Left lung (tissue), 10 donors: ENCODE results near the gene SREBF1. TPM values are rescaled to one million over a fixed set of nuclear protein-coding genes. Genes with fewer than 3 reads are reported as not detected.

Experiments used
- ATAC-seq: fragments of 200-7000 bp; cut with Tn5 transposase; one replicate; pipeline ENCODE4 v1.9.1; 2020; ENCODE audit warnings: moderate library complexity
- DNase-seq, 4 donors: peaks; one replicate each; pipeline ENCODE4 v3.0.0-alpha.2; 2013 to 2020
- H3K27ac ChIP-seq, 2 donors: fragments of 200-600 bp; sonication (generic) in 1 of 2; one replicate each; pipeline versions ENCODE4 v1.5.0 to v1.8.0; 2020 to 2021
- H3K27me3 ChIP-seq, 2 donors: fragments of 200-600 bp; sonication (generic) in 1 of 2; one replicate each; pipeline versions ENCODE4 v1.5.0 to v1.8.0; 2020 to 2021
- H3K36me3 ChIP-seq, 2 donors: fragments of 200-600 bp; sonication (generic) in 1 of 2; one replicate each; pipeline versions ENCODE4 v1.5.0 to v1.8.0; 2020 to 2021
- H3K4me1 ChIP-seq, 2 donors: fragments of 200-600 bp; one replicate each; pipeline ENCODE4 v1.8.0; 2021
- H3K4me3 ChIP-seq, 2 donors: fragments of 200-600 bp; sonication (generic) in 1 of 2; one replicate each; pipeline versions ENCODE4 v1.5.0 to v1.8.0; 2020 to 2021; ENCODE audit warnings: mild to moderate bottlenecking in 1 of 2
- H3K9me3 ChIP-seq, 2 donors: fragments of 200-600 bp; sonication (generic) in 1 of 2; one replicate each; pipeline versions ENCODE4 v1.5.0 to v1.8.0; 2020 to 2021
- intact Hi-C, 2 donors: fragments of 100-400 bp; cut with DNase I; formaldehyde crosslinking; loops; one replicate each; pipeline versions ENCODE4 v1.11.2 to v1.14.2; 2022
- polyA plus RNA-seq, 6 donors: library from polyadenylated mRNA; unstranded; fragments of 120-200 nt; gene quantifications; one replicate each; pipeline ENCODE4 v1.2.1, GENCODE V29; 2013; ENCODE audit not compliant: insufficient read length in 6 of 6
- total RNA-seq, 2 donors: library from RNA; stranded (reverse); fragmentation: NEBNext Ultra II Directional; extraction: Animal tissue kit (Norgen Biotek cat#: 25700); gene quantifications; one replicate each; pipeline ENCODE4 v1.2.1, GENCODE V29; 2021
- TF ChIP-seq, protein P1 (sequence below), 2 donors: fragments of 200-600 bp; sonication (generic) in 1 of 2; IDR thresholded peaks; one replicate each; pipeline versions ENCODE4 v1.5.0 to v1.8.0; 2021; ENCODE audit warnings: antibody characterized with exemption in 2 of 2
- donor health status: DM: no; HTN: yes; CAD: no.
- donor health status: DM: no; HTN: no; CAD: no.

The SREBF1 gene
- total and polyA plus RNA-seq, 8 donors, result 27.9 to 122 (median 46.4) TPM

GRCh38 chr17:17816240-17816814 lies 20.5 kb downstream of the SREBF1 start:
- Histone ChIP-seq H3K36me3 (peaks cover 0 to 83% of the 10 kb centered on the region in 2 donors), H3K4me1 (peaks cover 19 to 54% of the 10 kb centered on the region in 2 donors), H3K27me3 (no peaks in the 10 kb centered on the region), H3K4me3 (no peak overlapping the region), H3K9me3 (no peaks in the 10 kb centered on the region), H3K27ac (no peak overlapping the region)
- DNase-seq, result no peak
- TF ChIP-seq, protein P1, sequence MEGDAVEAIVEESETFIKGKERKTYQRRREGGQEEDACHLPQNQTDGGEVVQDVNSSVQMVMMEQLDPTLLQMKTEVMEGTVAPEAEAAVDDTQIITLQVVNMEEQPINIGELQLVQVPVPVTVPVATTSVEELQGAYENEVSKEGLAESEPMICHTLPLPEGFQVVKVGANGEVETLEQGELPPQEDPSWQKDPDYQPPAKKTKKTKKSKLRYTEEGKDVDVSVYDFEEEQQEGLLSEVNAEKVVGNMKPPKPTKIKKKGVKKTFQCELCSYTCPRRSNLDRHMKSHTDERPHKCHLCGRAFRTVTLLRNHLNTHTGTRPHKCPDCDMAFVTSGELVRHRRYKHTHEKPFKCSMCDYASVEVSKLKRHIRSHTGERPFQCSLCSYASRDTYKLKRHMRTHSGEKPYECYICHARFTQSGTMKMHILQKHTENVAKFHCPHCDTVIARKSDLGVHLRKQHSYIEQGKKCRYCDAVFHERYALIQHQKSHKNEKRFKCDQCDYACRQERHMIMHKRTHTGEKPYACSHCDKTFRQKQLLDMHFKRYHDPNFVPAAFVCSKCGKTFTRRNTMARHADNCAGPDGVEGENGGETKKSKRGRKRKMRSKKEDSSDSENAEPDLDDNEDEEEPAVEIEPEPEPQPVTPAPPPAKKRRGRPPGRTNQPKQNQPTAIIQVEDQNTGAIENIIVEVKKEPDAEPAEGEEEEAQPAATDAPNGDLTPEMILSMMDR (IDR thresholded peaks at IDR 0.05), result no peak
- ATAC-seq, result no peak
- intact Hi-C loops, result loop anchor here in 1 of 2 donors (10.0 kb wide), 1 partner anchor 48 kb away; no protein-coding TSS in a partner anchor

DNA sequence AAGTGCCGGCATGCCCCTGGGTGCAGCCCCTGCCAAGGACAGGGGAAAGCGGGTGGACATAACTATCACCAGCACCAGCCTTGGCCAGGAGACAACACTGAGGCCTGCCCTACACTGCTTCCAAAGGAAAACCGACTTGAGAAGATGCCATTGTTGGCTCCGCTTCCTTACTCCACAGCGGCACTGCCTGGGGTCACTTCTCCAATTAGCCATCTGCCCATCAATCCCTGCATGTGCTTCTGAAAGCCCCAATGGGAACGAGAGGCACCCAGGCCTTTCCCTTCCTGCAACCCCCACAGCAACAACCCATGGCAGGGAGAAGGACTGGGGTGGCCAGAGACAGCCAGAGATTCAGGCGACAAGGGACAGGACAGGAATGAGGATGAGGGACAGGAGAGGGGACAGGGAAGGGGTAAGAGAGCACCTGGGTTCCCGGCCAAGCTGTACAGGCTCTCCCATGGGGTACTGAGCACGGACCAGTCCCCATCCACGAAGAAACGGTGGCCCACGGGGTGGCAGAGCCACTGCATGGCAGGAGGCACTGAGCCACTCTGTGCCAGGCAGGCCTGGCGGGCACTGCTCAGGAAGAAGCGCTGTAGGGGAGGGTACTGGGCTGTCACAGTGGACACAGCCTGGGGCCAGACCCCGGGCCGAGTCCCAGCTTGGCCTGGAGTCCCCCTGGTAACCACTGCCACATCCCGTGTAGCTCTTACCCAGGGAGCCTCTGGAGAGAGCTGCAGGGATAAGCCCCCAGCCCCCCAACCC lies 21.2 kb downstream of the SREBF1 start:
- intact Hi-C loops, result loop anchor here in 1 of 2 donors (10.0 kb wide), 1 partner anchor 49 kb away; no protein-coding TSS in a partner anchor
- Histone ChIP-seq H3K27ac (peak overlapping the region in 1 of 2 donors; percentile 23), H3K9me3 (no peaks in the 10 kb centered on the region)

DNA sequence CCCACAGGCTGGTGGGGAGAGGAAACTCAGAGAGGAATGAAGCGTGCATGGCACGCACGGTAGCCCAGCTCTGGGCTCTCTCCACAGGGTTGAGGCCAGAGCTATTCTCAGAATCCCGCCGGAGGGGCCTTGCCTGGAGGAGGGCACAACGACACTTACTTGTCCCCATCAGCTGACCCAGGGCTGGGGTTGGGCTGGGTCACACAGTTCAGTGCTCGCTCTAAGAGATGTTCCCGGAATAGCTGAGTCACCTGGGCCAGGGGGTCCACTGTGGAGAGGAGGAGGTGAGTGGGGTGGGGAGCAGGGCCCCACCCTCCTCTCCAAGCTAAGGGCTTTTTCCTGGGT lies 21.8 kb downstream of the SREBF1 start:
- no peak for DNase-seq
- H3K4me3 ChIP-seq, result no peak overlapping the region
- peak overlapping the region in 1 of 2 donors; percentile 23 for H3K27ac ChIP-seq
- H3K36me3 ChIP-seq, result peaks cover 0 to 93% of the 10 kb centered on the region in 2 donors
- TF ChIP-seq, protein P1 (IDR thresholded peaks at IDR 0.05), result no peak
- no peaks in the 10 kb centered on the region for H3K9me3 ChIP-seq
- intact Hi-C loops, result loop anchor here in 1 of 2 donors (10.0 kb wide), 1 partner anchor 50 kb away; no protein-coding TSS in a partner anchor
- ATAC-seq, result no peak
- H3K4me1 ChIP-seq, result peaks cover 22 to 41% of the 10 kb centered on the region in 2 donors
- no peaks in the 10 kb centered on the region for H3K27me3 ChIP-seq

More for the DNA sequence above, 21.2 kb downstream of the SREBF1 start:
- TF ChIP-seq, protein P1 (IDR thresholded peaks at IDR 0.05), result no peak
- Histone ChIP-seq H3K36me3 (peaks cover 0 to 89% of the 10 kb centered on the region in 2 donors), H3K4me1 (peaks cover 23 to 47% of the 10 kb centered on the region in 2 donors), H3K27me3 (no peaks in the 10 kb centered on the region), H3K4me3 (no peak overlapping the region)
- DNase-seq (no peak), ATAC-seq (no peak)

GRCh38 chr17:17814162-17815061 lies 22.4 kb downstream of the SREBF1 start:
- ATAC-seq (no peak), DNase-seq (no peak)
- intact Hi-C loops, result loop anchor here (5.0 to 10.0 kb wide), 2 partner anchors 48 to 50 kb away; no protein-coding TSS in a partner anchor
- Histone ChIP-seq H3K27me3 (no peaks in the 10 kb centered on the region), H3K4me1 (peaks cover 16 to 35% of the 10 kb centered on the region in 2 donors), H3K36me3 (peaks cover 0 to 93% of the 10 kb centered on the region in 2 donors), H3K9me3 (no peaks in the 10 kb centered on the region), H3K27ac (no peak overlapping the region), H3K4me3 (no peak overlapping the region)
- TF ChIP-seq, protein P1 (IDR thresholded peaks at IDR 0.05), result no peak
